Measurements from ENCODE around the gene PDGFRA. TPM values are rescaled to one million over a fixed set of nuclear protein-coding genes. Genes with fewer than 3 reads are reported as not detected.
"Not testable (repeated sequence)": the region's sequence is repeated elsewhere in the genome, so short reads cannot be mapped to it uniquely, and the experiment has no call there.

PDGFRA gene
- total RNA-seq, 2 donors from 2014 or later: 5.8 to 82.2 TPM

- Histone ChIP-seq H3K4me1 (replicated peaks) (peaks cover 3% of the 10 kb centered on the region), H3K9me3 (no peaks in the 10 kb centered on the region), H3K36me3 (no peaks in the 10 kb centered on the region), H3K4me3 (no peak overlapping the region), H3K27ac (no peak overlapping the region), H3K27me3 (replicated peaks; ENCODE audit: insufficient read depth) (no peaks in the 10 kb centered on the region)
- TF ChIP-seq POLR2A (IDR thresholded peaks at IDR 0.05) (no peak), POLR2AphosphoS5 (IDR thresholded peaks at IDR 0.05) (no peak)
- TF ChIP-seq, protein P1, sequence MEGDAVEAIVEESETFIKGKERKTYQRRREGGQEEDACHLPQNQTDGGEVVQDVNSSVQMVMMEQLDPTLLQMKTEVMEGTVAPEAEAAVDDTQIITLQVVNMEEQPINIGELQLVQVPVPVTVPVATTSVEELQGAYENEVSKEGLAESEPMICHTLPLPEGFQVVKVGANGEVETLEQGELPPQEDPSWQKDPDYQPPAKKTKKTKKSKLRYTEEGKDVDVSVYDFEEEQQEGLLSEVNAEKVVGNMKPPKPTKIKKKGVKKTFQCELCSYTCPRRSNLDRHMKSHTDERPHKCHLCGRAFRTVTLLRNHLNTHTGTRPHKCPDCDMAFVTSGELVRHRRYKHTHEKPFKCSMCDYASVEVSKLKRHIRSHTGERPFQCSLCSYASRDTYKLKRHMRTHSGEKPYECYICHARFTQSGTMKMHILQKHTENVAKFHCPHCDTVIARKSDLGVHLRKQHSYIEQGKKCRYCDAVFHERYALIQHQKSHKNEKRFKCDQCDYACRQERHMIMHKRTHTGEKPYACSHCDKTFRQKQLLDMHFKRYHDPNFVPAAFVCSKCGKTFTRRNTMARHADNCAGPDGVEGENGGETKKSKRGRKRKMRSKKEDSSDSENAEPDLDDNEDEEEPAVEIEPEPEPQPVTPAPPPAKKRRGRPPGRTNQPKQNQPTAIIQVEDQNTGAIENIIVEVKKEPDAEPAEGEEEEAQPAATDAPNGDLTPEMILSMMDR (IDR thresholded peaks at IDR 0.05): no peak
- intact Hi-C loops (cut with DNase I): loop anchor here (10.0 kb wide), 2 partner anchors 1694 to 2004 kb away; no protein-coding TSS in a partner anchor
- DNase-seq (ENCODE audit: low spot score): no peak
Observed at GRCh38 chr4:54238389-54238788, 9.3 kb downstream of the PDGFRA start.

- DNase-seq (ENCODE audit: low spot score); H3K4me1 ChIP-seq (replicated peaks); H3K9me3 ChIP-seq; H3K27ac ChIP-seq; H3K36me3 ChIP-seq; intact Hi-C loops (cut with DNase I); H3K4me3 ChIP-seq; H3K27me3 ChIP-seq (replicated peaks; ENCODE audit: insufficient read depth): not testable (repeated sequence)
- 92% methylated on average over 3 of the region's 3 CpGs for WGBS
Observed at GRCh38 chr4:54241268-54241823, 12.3 kb downstream of the PDGFRA start.

DNA sequence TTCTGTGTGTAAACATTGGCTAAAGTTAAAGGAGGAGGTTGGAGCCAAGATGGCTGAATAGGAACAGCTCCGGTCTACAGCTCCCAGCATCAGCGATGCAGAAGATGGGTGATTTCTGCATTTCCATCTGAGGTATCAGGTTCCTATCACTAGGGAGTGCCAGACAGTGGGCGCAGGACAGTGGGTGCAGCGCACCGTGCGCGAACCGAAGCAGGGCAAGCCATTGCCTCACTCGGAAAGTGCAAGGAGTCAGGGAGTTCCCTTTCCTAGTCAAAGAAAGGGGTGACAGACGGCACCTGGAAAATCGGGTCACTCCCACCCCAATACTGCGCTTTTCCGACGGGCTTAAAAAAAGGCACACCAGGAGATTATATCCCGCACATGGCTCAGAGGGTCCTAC is 14.4 kb downstream of the PDGFRA start:
- 97% methylated on average over 15 of the region's 15 CpGs for WGBS
- DNase-seq (ENCODE audit: low spot score); intact Hi-C loops (cut with DNase I): not testable (repeated sequence)

DNA sequence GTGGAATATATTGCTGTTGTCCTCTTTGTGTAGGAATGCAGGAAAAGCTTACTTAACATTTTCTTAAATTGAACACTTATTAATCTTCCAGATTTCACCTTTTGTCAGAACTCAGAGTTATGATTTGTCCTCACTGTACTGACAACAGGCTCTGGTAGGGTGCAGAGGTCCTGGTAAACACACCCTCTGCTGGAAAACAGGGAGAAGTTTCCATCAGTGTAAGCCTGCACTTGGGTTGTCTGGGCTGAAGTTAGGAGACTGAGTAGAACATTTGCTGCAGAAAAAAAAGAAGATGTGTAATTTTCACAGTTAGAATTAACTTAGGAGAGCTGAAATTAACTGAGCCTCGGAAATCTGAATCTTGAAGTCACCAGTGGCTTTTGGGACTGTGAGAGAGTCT is 23.2 kb downstream of the PDGFRA start:
- 100% methylated on average over 1 of the region's 1 CpG for WGBS

More for the DNA sequence above, 14.4 kb downstream of the PDGFRA start:
- not testable (repeated sequence) for H3K36me3 ChIP-seq; H3K27ac ChIP-seq; H3K4me3 ChIP-seq; H3K27me3 ChIP-seq (replicated peaks; ENCODE audit: insufficient read depth); H3K4me1 ChIP-seq (replicated peaks); H3K9me3 ChIP-seq

DNA sequence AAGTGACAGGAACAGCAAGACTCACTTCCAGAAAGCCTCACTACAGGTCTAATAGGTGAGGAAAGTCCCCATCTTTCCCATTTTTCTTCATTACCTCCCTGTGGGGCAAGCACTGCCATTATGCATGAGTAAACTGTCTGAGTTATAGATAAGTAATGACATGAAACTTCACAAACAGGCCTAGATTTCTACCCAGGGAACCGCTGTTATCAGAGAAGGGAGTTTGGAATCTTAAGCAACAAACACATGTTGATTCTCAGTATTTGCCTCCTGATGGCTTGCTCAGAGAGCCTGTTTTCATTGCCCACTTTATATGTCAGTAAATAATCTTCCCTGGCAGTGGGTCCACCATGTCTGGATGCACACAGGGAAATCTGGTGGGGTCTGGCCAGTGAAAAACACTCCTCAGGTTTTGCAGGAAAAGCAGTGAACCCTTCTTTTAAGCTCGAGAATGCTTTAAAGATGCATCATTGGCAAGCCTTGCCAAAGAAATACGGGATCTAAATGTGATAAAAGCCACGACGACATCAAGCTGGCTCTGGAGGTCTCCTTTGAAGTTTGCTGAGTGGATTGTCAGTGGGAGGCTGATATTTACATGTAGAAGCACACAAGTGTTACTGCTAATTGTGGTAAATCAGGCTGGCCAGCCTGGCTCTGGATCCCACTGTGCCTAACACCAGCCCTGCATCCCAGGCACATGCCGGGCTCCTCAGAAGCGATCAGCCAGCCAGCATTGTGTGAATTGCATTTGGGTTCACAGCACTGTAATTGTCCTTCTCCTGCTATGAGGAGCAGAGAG is 25.2 kb downstream of the PDGFRA start:
- no peaks in the 10 kb centered on the region for H3K4me1 ChIP-seq (replicated peaks)
- H3K27ac ChIP-seq: no peak overlapping the region
- intact Hi-C loops (cut with DNase I): no loop called here
- no peaks in the 10 kb centered on the region for H3K27me3 ChIP-seq (replicated peaks; ENCODE audit: insufficient read depth)
- no peaks in the 10 kb centered on the region for H3K9me3 ChIP-seq
- no peak overlapping the region for H3K4me3 ChIP-seq
- H3K36me3 ChIP-seq: no peaks in the 10 kb centered on the region
- DNase-seq (ENCODE audit: low spot score): no peak
- TF ChIP-seq, protein P1 (IDR thresholded peaks at IDR 0.05): no peak
- TF ChIP-seq POLR2A (IDR thresholded peaks at IDR 0.05) (no peak), POLR2AphosphoS5 (IDR thresholded peaks at IDR 0.05) (no peak)
- WGBS: 38% methylated on average over 7 of the region's 7 CpGs

More for the DNA sequence above, 23.2 kb downstream of the PDGFRA start:
- H3K36me3 ChIP-seq; H3K4me1 ChIP-seq (replicated peaks); H3K4me3 ChIP-seq; H3K9me3 ChIP-seq; intact Hi-C loops (cut with DNase I); DNase-seq (ENCODE audit: low spot score); H3K27ac ChIP-seq; H3K27me3 ChIP-seq (replicated peaks; ENCODE audit: insufficient read depth): not testable (repeated sequence)

GRCh38 chr4:54254915-54255246 is 25.8 kb downstream of the PDGFRA start:
- H3K4me1 ChIP-seq (replicated peaks): no peaks in the 10 kb centered on the region
- TF ChIP-seq POLR2AphosphoS5 (IDR thresholded peaks at IDR 0.05) (no peak), POLR2A (IDR thresholded peaks at IDR 0.05) (no peak)
- TF ChIP-seq, protein P1 (IDR thresholded peaks at IDR 0.05): no peak
- no peak overlapping the region for H3K4me3 ChIP-seq
- no peaks in the 10 kb centered on the region for H3K36me3 ChIP-seq
- H3K27me3 ChIP-seq (replicated peaks; ENCODE audit: insufficient read depth): no peaks in the 10 kb centered on the region
- H3K27ac ChIP-seq: no peak overlapping the region
- intact Hi-C loops (cut with DNase I): no loop called here
- no peak for DNase-seq (ENCODE audit: low spot score)
- WGBS: 86% methylated on average over 4 of the region's 4 CpGs
- no peaks in the 10 kb centered on the region for H3K9me3 ChIP-seq
